Adrenal gland (tissue), 12 donors: ENCODE data around the gene FHAD1. TPM values are rescaled to one million over a fixed set of nuclear protein-coding genes. Genes with fewer than 3 reads are reported as not detected.
A peak's percentile ranks its signal among the peaks of the same experiment; 100 is the strongest.

Experiments used
- DNase-seq, 7 donors: peaks; one replicate each; pipeline ENCODE4 v3.0.0-alpha.2; 2019 to 2020
- H3K27ac ChIP-seq, 5 donors: fragments of 200-600 bp; sonication (generic) in 4 of 5; 1 replicate in 3 of 5; 2 replicates in 2 of 5; pipeline versions ENCODE4 v1.5.1 to v1.8.0; 2016 to 2020; ENCODE audit warnings: mild to moderate bottlenecking in 1 of 5
- H3K27me3 ChIP-seq: fragments of 200-600 bp; 2 replicates; pipeline ENCODE4 v1.8.0; 2021
- H3K36me3 ChIP-seq, 2 donors: fragments of 200-600 bp; replicated peaks in 1 of 2; 1 replicate in 1 of 2; 2 replicates in 1 of 2; pipeline versions ENCODE4 v1.5.1 to v1.8.0; 2018 to 2022
- H3K4me1 ChIP-seq, 2 donors: fragments of 200-600 bp; replicated peaks in 1 of 2; 1 replicate in 1 of 2; 2 replicates in 1 of 2; pipeline versions ENCODE4 v1.5.1 to v1.8.0; 2018 to 2021
- H3K4me3 ChIP-seq, 4 donors: fragments of 200-600 bp; sonication (generic) in 3 of 4; one replicate each; pipeline ENCODE4 v1.5.1; 2016 to 2018
- H3K9me3 ChIP-seq, 3 donors: fragments of 200-600 bp; sonication (generic) in 1 of 3; replicated peaks in 1 of 3; 1 replicate in 2 of 3; 2 replicates in 1 of 3; pipeline versions ENCODE4 v1.5.1 to v1.8.0; 2016 to 2021
- CTCF ChIP-seq, 6 experiments: fragments of 450-650 bp in 4 of 6; fragments of 200-600 bp in 2 of 6; sonication (generic) in 1 of 6; IDR thresholded peaks; 1 replicate in 5 of 6; 2 replicates in 1 of 6; pipeline versions ENCODE4 v1.5.1 to v1.8.0; 2016 to 2021; ENCODE audit warnings: antibody characterized with exemption in 6 of 6, mild to moderate bottlenecking in 2 of 6, moderate library complexity in 1 of 6
- POLR2A ChIP-seq, 2 donors: fragments of 450-650 bp; IDR thresholded peaks; one replicate each; pipeline ENCODE4 v1.6.1; 2017; ENCODE audit warnings: antibody characterized with exemption in 2 of 2, mild to moderate bottlenecking in 2 of 2, moderate library complexity in 1 of 2
- WGBS, 4 donors: extraction: QIAGEN DNeasy Blood & Tissue Kit in 2 of 4; methylation state at CpG; one replicate each; pipeline versions ENCODE4 v1.1.5 to v1.1.7; 2013 to 2017; 5-methylcytosine and 5-hydroxymethylcytosine counted together
- intact Hi-C, 2 donors: fragments of 100-400 bp; cut with DNase I; formaldehyde crosslinking; loops; one replicate each; pipeline versions ENCODE4 v1.14.1 to v1.15.0; 2022 to 2023
- polyA plus RNA-seq, 3 donors: library from polyadenylated mRNA; stranded (reverse); fragments of 200-250 nt in 2 of 3; fragments of 350-450 nt in 1 of 3; fragmentation: Illumina TruSeq in 1 of 3; extraction: RNeasy Lipid Tissue Mini Kit (QIAGEN cat#74804) in 1 of 3; gene quantifications; one replicate each; pipeline ENCODE4 v1.2.3, GENCODE V29; 2013 to 2014
- total RNA-seq, 9 donors: library from RNA; depleted of rRNA in 4 of 9; stranded (reverse); fragments of >200 nt in 4 of 9; fragments of 120-200 nt in 1 of 9; fragmentation: NEBNext Ultra II Directional in 1 of 9; extraction: Animal tissue kit (Norgen Biotek cat#: 25700) in 1 of 9; gene quantifications; one replicate each; pipeline versions ENCODE4 v1.1.0 to v1.2.4, GENCODE V29; 2013 to 2023
- donor health status: healthy with polysubstance abuse.
- donor health status: Bipolar disorder and iron deficiency.
- donor health status: DM: yes; HTN: yes; CAD: no.
- donor health status: DM: no; HTN: no; CAD: no.
- donor health status: DM: no; HTN: no; CAD: no.
- donor health status: DM: yes; HTN: yes; CAD: no.

The FHAD1 gene
- total and polyA plus RNA-seq, 12 donors, result 0.09 to 1.6 (median 0.57) TPM; not detected in 1

GRCh38 chr1:15277933-15278332, 30.9 kb downstream of the FHAD1 start:
- intact Hi-C loops, result loop anchor here in 1 of 2 donors (10.0 kb wide), 1 partner anchor 73 kb away; no protein-coding TSS in a partner anchor
- Histone ChIP-seq H3K4me3 (no peak overlapping the region), H3K9me3 (no peaks in the 10 kb centered on the region), H3K36me3 (no peaks in the 10 kb centered on the region), H3K27ac (no peak overlapping the region), H3K4me1 (no peaks in the 10 kb centered on the region), H3K27me3 (no peaks in the 10 kb centered on the region)
- WGBS, 4 donors, result 85 to 96% (median 94%) methylated on average over 4 of the region's 4 CpGs
- peak in 1 of 7 donors; percentile 1 for DNase-seq
- TF ChIP-seq POLR2A (IDR thresholded peaks at IDR 0.05) (no peak), CTCF (IDR thresholded peaks at IDR 0.05) (no peak)

GRCh38 chr1:15279576-15280230, 32.7 kb downstream of the FHAD1 start:
- peak in 2 of 7 donors; percentile 38 to 44 for DNase-seq
- 65 to 76% (median 68%) methylated on average over 10 of the region's 10 CpGs for WGBS, 4 donors
- no peaks in the 10 kb centered on the region for H3K36me3 ChIP-seq
- H3K4me1 ChIP-seq, result peaks cover 0 to 4% of the 10 kb centered on the region in 2 donors
- H3K27ac ChIP-seq, result no peak overlapping the region
- intact Hi-C loops, result loop anchor here in 1 of 2 donors (10.0 kb wide), 1 partner anchor 75 kb away; no protein-coding TSS in a partner anchor
- TF ChIP-seq POLR2A (IDR thresholded peaks at IDR 0.05) (no peak), CTCF (IDR thresholded peaks at IDR 0.05) (no peak)
- no peak overlapping the region for H3K4me3 ChIP-seq
- H3K9me3 ChIP-seq, result no peaks in the 10 kb centered on the region
- no peaks in the 10 kb centered on the region for H3K27me3 ChIP-seq

GRCh38 chr1:15280416-15280815, 33.4 kb downstream of the FHAD1 start:
- Histone ChIP-seq H3K9me3 (no peaks in the 10 kb centered on the region), H3K4me3 (no peak overlapping the region), H3K27ac (no peak overlapping the region), H3K4me1 (peaks cover 3 to 11% of the 10 kb centered on the region in 2 donors), H3K36me3 (no peaks in the 10 kb centered on the region), H3K27me3 (no peaks in the 10 kb centered on the region)
- TF ChIP-seq CTCF (IDR thresholded peaks at IDR 0.05) (no peak), POLR2A (IDR thresholded peaks at IDR 0.05) (no peak)
- intact Hi-C loops, result no loop called here
- 90 to 95% (median 92%) methylated on average over 9 to 10 of the region's 10 CpGs for WGBS, 4 donors
- peak in 1 of 7 donors; percentile 38 for DNase-seq

- Histone ChIP-seq H3K27me3 (no peaks in the 10 kb centered on the region), H3K4me3 (no peak overlapping the region), H3K4me1 (peaks cover 3 to 12% of the 10 kb centered on the region in 2 donors), H3K27ac (no peak overlapping the region), H3K9me3 (no peaks in the 10 kb centered on the region), H3K36me3 (no peaks in the 10 kb centered on the region)
- intact Hi-C loops, result no loop called here
- DNase-seq, result no peak
- no peak for TF ChIP-seq CTCF (IDR thresholded peaks at IDR 0.05)
- TF ChIP-seq POLR2A (IDR thresholded peaks at IDR 0.05), result no peak
- WGBS, 4 donors, result 75 to 92% (median 85%) methylated on average over 2 of the region's 2 CpGs
Observed at GRCh38 chr1:15282038-15282437, 35.0 kb downstream of the FHAD1 start.
